ENCODE data around the gene DGKZ.

DNA sequence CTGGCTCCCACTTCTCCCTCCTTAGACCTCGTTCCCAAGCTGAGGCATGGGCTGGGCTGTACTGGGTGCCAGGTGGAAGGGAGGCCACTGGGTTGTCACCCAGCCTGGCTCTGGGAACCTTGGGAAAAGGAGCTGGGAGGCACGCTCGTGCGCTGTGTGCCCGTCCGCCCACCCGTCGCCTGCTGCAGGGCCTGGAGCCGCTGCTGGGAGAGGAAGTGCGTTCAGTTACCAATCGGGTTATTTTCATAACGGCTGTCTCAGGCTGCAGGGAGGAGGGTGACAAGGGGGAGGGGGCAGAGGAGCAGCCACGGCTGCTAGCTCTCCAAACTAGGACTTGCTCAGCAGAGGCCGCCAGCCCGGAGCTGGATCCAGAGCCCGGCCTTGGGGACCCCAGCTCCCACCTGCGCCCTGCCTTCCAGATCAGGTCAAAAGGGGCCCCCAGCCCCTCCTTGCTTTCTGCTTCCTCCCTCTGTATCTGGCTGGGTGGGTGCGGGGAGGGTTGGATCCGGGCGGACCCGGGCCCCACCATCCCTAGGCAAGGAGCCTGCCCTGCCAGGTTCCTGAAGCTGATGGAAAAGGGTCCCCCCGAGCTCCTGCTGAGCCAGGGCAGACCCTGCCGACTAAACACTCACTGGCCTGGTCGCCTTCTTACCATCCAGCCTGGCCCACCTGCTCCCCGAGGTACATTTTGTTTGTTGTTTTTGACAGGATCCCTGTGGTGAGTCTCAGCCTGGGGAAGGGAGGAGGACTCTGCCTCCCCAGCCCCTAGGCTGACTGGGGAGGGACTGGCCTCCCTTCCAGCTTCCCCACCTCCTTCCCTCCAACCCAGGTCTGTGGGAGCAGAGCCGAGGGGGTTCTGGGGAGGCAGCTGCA is 14.3 kb downstream of the DGKZ start:
- no peak for TF ChIP-seq RXRA (IDR thresholded peaks at IDR 0.05)
- TF ChIP-seq SP1 (IDR thresholded peaks at IDR 0.05), result no peak
- no peak for TF ChIP-seq RAD21 (IDR thresholded peaks at IDR 0.05)

All from liver (tissue), 2 donors.